Measurements from ENCODE around the gene SMYD3. TPM values are rescaled to one million over a fixed set of nuclear protein-coding genes. Genes with fewer than 3 reads are reported as not detected.

The SMYD3 gene
- total RNA-seq, 1 donor from 2014 or later = 29.3 TPM

GRCh38 chr1:246413430-246413829, 93.6 kb downstream of the SMYD3 start:
- no peak overlapping the region for H3K4me3 Mint-ChIP-seq (ENCODE audit: unreplicated experiment)
- H3K27ac Mint-ChIP-seq (ENCODE audit: unreplicated experiment) = no peak overlapping the region
- no peak for TF ChIP-seq CTCF (IDR thresholded peaks at IDR 0.05)
- H3K36me3 Mint-ChIP-seq (ENCODE audit: low read depth) = no peaks in the 10 kb centered on the region
- peaks cover 10% of the 10 kb centered on the region for H3K4me1 Mint-ChIP-seq (ENCODE audit: low read depth)
- H3K27me3 Mint-ChIP-seq (ENCODE audit: low read depth) = no peaks in the 10 kb centered on the region
- DNase-seq (ENCODE audit: low spot score) = no peak
- H3K9me3 Mint-ChIP-seq (ENCODE audit: low read depth) = peaks cover 18% of the 10 kb centered on the region

GRCh38 chr1:246404078-246404477, 103.0 kb downstream of the SMYD3 start:
- Mint-ChIP-seq H3K4me3 (ENCODE audit: unreplicated experiment) (no peak overlapping the region), H3K36me3 (ENCODE audit: low read depth) (no peaks in the 10 kb centered on the region), H3K27ac (ENCODE audit: unreplicated experiment) (no peak overlapping the region)

GRCh38 chr1:246398126-246398813, 108.8 kb downstream of the SMYD3 start:
- H3K4me3 Mint-ChIP-seq (ENCODE audit: unreplicated experiment) = no peak overlapping the region
- no peak overlapping the region for H3K27ac Mint-ChIP-seq (ENCODE audit: unreplicated experiment)
- TF ChIP-seq CTCF (IDR thresholded peaks at IDR 0.05) = no peak
- peaks cover 19% of the 10 kb centered on the region for H3K4me1 Mint-ChIP-seq (ENCODE audit: low read depth)
- no peaks in the 10 kb centered on the region for H3K36me3 Mint-ChIP-seq (ENCODE audit: low read depth)
- H3K27me3 Mint-ChIP-seq (ENCODE audit: low read depth) = no peaks in the 10 kb centered on the region
- H3K9me3 Mint-ChIP-seq (ENCODE audit: low read depth) = no peaks in the 10 kb centered on the region
- no peak for DNase-seq (ENCODE audit: low spot score)

More at GRCh38 chr1:246404078-246404477, 103.0 kb downstream of the SMYD3 start:
- DNase-seq (ENCODE audit: low spot score) = no peak
- no peaks in the 10 kb centered on the region for H3K27me3 Mint-ChIP-seq (ENCODE audit: low read depth)
- H3K9me3 Mint-ChIP-seq (ENCODE audit: low read depth) = no peaks in the 10 kb centered on the region
- no peak for TF ChIP-seq CTCF (IDR thresholded peaks at IDR 0.05)
- peaks cover 15% of the 10 kb centered on the region for H3K4me1 Mint-ChIP-seq (ENCODE audit: low read depth)

GRCh38 chr1:246397046-246397445, 110.0 kb downstream of the SMYD3 start:
- no peaks in the 10 kb centered on the region for H3K27me3 Mint-ChIP-seq (ENCODE audit: low read depth)
- no peak overlapping the region for H3K27ac Mint-ChIP-seq (ENCODE audit: unreplicated experiment)
- no peak for TF ChIP-seq CTCF (IDR thresholded peaks at IDR 0.05)
- peaks cover 19% of the 10 kb centered on the region for H3K4me1 Mint-ChIP-seq (ENCODE audit: low read depth)
- DNase-seq (ENCODE audit: low spot score) = no peak
- H3K9me3 Mint-ChIP-seq (ENCODE audit: low read depth) = peaks cover under 1% of the 10 kb centered on the region
- H3K36me3 Mint-ChIP-seq (ENCODE audit: low read depth) = no peaks in the 10 kb centered on the region
- H3K4me3 Mint-ChIP-seq (ENCODE audit: unreplicated experiment) = no peak overlapping the region

- TF ChIP-seq CTCF (IDR thresholded peaks at IDR 0.05) = no peak
- Mint-ChIP-seq H3K36me3 (ENCODE audit: low read depth) (peaks cover 3% of the 10 kb centered on the region), H3K9me3 (ENCODE audit: low read depth) (peaks cover 4% of the 10 kb centered on the region), H3K4me1 (ENCODE audit: low read depth) (peaks cover 19% of the 10 kb centered on the region), H3K4me3 (ENCODE audit: unreplicated experiment) (no peak overlapping the region), H3K27me3 (ENCODE audit: low read depth) (no peaks in the 10 kb centered on the region), H3K27ac (ENCODE audit: unreplicated experiment) (no peak overlapping the region)
- no peak for DNase-seq (ENCODE audit: low spot score)
Measured at GRCh38 chr1:246396322-246396721, 110.8 kb downstream of the SMYD3 start.
